ENCODE results near the gene ATP10B. TPM values are rescaled to one million over a fixed set of nuclear protein-coding genes. Genes with fewer than 3 reads are reported as not detected.
"Not testable (repeated sequence)": the region's sequence is repeated elsewhere in the genome, so short reads cannot be mapped to it uniquely, and the experiment has no call there.

The ATP10B gene
- total and polyA plus RNA-seq, 12 donors, result 0.03 to 0.35 (median 0.13) TPM; not detected in 4

DNA sequence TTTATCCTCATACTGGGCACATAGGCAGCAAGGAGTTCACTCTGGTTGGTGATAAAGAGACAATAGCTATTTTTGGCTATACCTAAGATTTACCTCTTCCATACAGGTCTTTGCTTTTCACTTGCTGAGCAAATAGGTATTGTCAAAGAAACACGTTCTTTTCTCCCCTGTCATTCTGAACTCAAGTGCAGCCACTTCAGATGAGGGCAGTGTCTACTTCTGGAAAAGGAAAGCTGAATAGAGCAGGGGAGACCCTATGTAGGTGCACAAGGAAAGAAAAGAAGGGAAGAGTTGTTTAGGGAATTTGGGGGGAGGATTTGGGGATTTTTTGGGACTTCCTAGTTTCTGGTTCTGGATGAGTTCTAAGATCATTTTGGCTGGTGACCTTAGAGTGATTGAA, 109.6 kb downstream of the ATP10B start:
- intact Hi-C loops (cut with DNase I), result no loop called here
- WGBS, 4 donors, result 63 to 93% (median 67%) methylated on average over 1 of the region's 1 CpG
- H3K27ac ChIP-seq, result no peak overlapping the region
- H3K9me3 ChIP-seq (replicated peaks in 1 of 3), result no peaks in the 10 kb centered on the region
- DNase-seq, result no peak
- no peaks in the 10 kb centered on the region for H3K36me3 ChIP-seq (replicated peaks in 1 of 2)
- no peaks in the 10 kb centered on the region for H3K27me3 ChIP-seq
- no peaks in the 10 kb centered on the region for H3K4me1 ChIP-seq (replicated peaks in 1 of 2)
- no peak overlapping the region for H3K4me3 ChIP-seq
- TF ChIP-seq, protein P1, sequence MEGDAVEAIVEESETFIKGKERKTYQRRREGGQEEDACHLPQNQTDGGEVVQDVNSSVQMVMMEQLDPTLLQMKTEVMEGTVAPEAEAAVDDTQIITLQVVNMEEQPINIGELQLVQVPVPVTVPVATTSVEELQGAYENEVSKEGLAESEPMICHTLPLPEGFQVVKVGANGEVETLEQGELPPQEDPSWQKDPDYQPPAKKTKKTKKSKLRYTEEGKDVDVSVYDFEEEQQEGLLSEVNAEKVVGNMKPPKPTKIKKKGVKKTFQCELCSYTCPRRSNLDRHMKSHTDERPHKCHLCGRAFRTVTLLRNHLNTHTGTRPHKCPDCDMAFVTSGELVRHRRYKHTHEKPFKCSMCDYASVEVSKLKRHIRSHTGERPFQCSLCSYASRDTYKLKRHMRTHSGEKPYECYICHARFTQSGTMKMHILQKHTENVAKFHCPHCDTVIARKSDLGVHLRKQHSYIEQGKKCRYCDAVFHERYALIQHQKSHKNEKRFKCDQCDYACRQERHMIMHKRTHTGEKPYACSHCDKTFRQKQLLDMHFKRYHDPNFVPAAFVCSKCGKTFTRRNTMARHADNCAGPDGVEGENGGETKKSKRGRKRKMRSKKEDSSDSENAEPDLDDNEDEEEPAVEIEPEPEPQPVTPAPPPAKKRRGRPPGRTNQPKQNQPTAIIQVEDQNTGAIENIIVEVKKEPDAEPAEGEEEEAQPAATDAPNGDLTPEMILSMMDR (IDR thresholded peaks at IDR 0.05), result no peak
- TF ChIP-seq POLR2A (IDR thresholded peaks at IDR 0.05), result no peak

DNA sequence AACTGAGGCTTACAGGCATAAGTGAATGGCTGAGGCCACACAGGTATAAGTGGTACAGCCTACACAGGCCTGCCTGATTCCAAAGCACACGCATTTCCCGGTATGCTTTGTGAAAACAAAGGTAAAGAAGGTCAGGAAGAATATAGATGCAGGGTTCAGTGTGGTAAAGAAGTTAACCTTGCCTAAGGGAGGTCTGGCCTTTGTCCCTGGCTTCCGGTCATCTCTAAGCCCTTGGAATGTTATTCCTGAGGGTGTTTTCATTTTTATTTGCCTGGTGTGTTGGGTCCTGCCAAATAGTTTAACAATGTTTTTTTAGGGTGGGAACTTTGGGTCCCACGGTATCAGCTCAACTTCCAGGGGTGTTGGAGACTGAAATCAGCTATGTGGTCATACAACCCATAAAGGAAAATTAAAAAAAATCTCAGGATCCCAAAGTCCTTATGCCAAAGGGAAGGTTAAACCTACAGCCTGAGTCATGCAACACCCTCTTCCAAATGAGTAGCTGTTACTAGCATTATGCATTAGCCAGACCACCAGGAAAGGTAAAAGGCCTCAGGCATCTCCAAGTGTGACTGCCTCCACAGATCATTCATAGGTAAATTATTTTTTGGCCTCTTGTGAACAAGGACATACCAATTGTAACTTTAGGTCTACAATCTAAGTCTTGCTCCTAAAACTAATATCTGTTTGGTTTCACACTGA, 124.6 kb downstream of the ATP10B start:
- Histone ChIP-seq H3K9me3 (replicated peaks in 1 of 3) (no peaks in the 10 kb centered on the region), H3K4me1 (replicated peaks in 1 of 2) (no peaks in the 10 kb centered on the region), H3K4me3 (no peak overlapping the region), H3K27me3 (no peaks in the 10 kb centered on the region), H3K36me3 (replicated peaks in 1 of 2) (no peaks in the 10 kb centered on the region), H3K27ac (no peak overlapping the region)
- intact Hi-C loops (cut with DNase I), result no loop called here
- TF ChIP-seq, protein P1 (IDR thresholded peaks at IDR 0.05), result no peak
- no peak for TF ChIP-seq POLR2A (IDR thresholded peaks at IDR 0.05)
- 50 to 71% (median 63%) methylated on average over 4 of the region's 4 CpGs for WGBS, 4 donors
- DNase-seq, result no peak

GRCh38 chr5:160726721-160727120, 125.3 kb downstream of the ATP10B start:
- no peaks in the 10 kb centered on the region for H3K9me3 ChIP-seq (replicated peaks in 1 of 3)
- TF ChIP-seq POLR2A (IDR thresholded peaks at IDR 0.05), result no peak
- TF ChIP-seq, protein P1 (IDR thresholded peaks at IDR 0.05), result no peak
- H3K27me3 ChIP-seq, result no peaks in the 10 kb centered on the region
- no peaks in the 10 kb centered on the region for H3K36me3 ChIP-seq (replicated peaks in 1 of 2)
- H3K4me3 ChIP-seq, result no peak overlapping the region
- no peak overlapping the region for H3K27ac ChIP-seq
- 26 to 36% (median 33%) methylated on average over 2 of the region's 2 CpGs for WGBS, 4 donors
- H3K4me1 ChIP-seq (replicated peaks in 1 of 2), result no peaks in the 10 kb centered on the region
- intact Hi-C loops (cut with DNase I), result no loop called here
- DNase-seq, result no peak

- no peaks in the 10 kb centered on the region for H3K4me1 ChIP-seq (replicated peaks in 1 of 2)
- no peak for TF ChIP-seq POLR2A (IDR thresholded peaks at IDR 0.05)
- TF ChIP-seq, protein P1 (IDR thresholded peaks at IDR 0.05), result no peak
- no peak overlapping the region for H3K4me3 ChIP-seq
- intact Hi-C loops (cut with DNase I), result no loop called here
- H3K9me3 ChIP-seq (replicated peaks in 1 of 3), result no peaks in the 10 kb centered on the region
- DNase-seq, result no peak
- H3K27me3 ChIP-seq, result no peaks in the 10 kb centered on the region
- no peaks in the 10 kb centered on the region for H3K36me3 ChIP-seq (replicated peaks in 1 of 2)
- WGBS, 4 donors, result 58 to 71% (median 66%) methylated on average over 3 of the region's 3 CpGs
- H3K27ac ChIP-seq, result no peak overlapping the region
These were observed 131.2 kb downstream of the ATP10B start for GRCh38 chr5:160720822-160721221.

- H3K27ac ChIP-seq; DNase-seq; intact Hi-C loops (cut with DNase I); H3K36me3 ChIP-seq (replicated peaks in 1 of 2); H3K27me3 ChIP-seq; H3K9me3 ChIP-seq (replicated peaks in 1 of 3); H3K4me3 ChIP-seq; H3K4me1 ChIP-seq (replicated peaks in 1 of 2): not testable (repeated sequence)
- 89 to 93% (median 91%) methylated on average over 8 to 9 of the region's 9 CpGs for WGBS, 4 donors
These were observed 136.5 kb downstream of the ATP10B start for GRCh38 chr5:160715508-160715907.

Measured in adrenal gland (tissue), 12 donors.